CD4-positive, CD25-positive, alpha-beta regulatory T cell (primary cell): Measurements from ENCODE around the gene XPO1. TPM values are rescaled to one million over a fixed set of nuclear protein-coding genes. Genes with fewer than 3 reads are reported as not detected.
"Not testable (repeated sequence)": the region's sequence is repeated elsewhere in the genome, so short reads cannot be mapped to it uniquely, and the experiment has no call there.

Experiments used
- ATAC-seq, 2 donors: fragments of 150-1000 bp; cut with Tn5 transposase; one replicate each; pipeline ENCODE4 v1.10.0; 2021; ENCODE audit warnings: low read depth in 2 of 2, moderate number of reproducible peaks in 2 of 2, moderate library complexity in 1 of 2
- DNase-seq, 3 donors: peaks; one replicate each; pipeline versions ENCODE4 v3.0.0 to v3.0.0-alpha.2; 2012 to 2022; ENCODE audit warnings: mixed read lengths in 1 of 3
- H3K27ac ChIP-seq: one replicate; pipeline ENCODE4 v1.7.0; 2013; ENCODE audit warnings: mild to moderate bottlenecking, low read length; ENCODE audit not compliant: insufficient read depth, poor library complexity, severe bottlenecking
- H3K27me3 ChIP-seq: one replicate; pipeline ENCODE4 v1.7.0; 2013; ENCODE audit warnings: low read length; ENCODE audit not compliant: control insufficient read depth, insufficient read depth
- H3K36me3 ChIP-seq: one replicate; pipeline ENCODE4 v1.7.0; 2013; ENCODE audit warnings: mild to moderate bottlenecking, low read length, moderate library complexity; ENCODE audit not compliant: control insufficient read depth, insufficient read depth
- H3K4me1 ChIP-seq: 2 replicates; pipeline ENCODE4 v1.7.0; 2013; ENCODE audit warnings: mild to moderate bottlenecking, low read length; ENCODE audit not compliant: insufficient read depth, control insufficient read depth, poor library complexity, severe bottlenecking
- H3K4me3 ChIP-seq: one replicate; pipeline ENCODE4 v1.7.0; 2013; ENCODE audit warnings: low read depth, mild to moderate bottlenecking, low read length, moderate library complexity
- H3K9me3 ChIP-seq, 2 experiments: 1 replicate in 1 of 2; 2 replicates in 1 of 2; pipeline ENCODE4 v1.7.0; 2013; ENCODE audit warnings: low read length in 2 of 2, mild to moderate bottlenecking in 1 of 2, moderate library complexity in 1 of 2; ENCODE audit not compliant: control insufficient read depth in 2 of 2
- H3K27ac Mint-ChIP-seq, 3 donors: one replicate each; pipeline ENCODE4 v1.8.0; 2020 to 2022; ENCODE audit warnings: mild to moderate bottlenecking in 3 of 3, mixed read lengths in 3 of 3, moderate library complexity in 2 of 3
- H3K27me3 Mint-ChIP-seq: one replicate; pipeline ENCODE4 v1.8.0; 2022; ENCODE audit warnings: mild to moderate bottlenecking, mixed read lengths
- H3K36me3 Mint-ChIP-seq: one replicate; pipeline ENCODE4 v1.8.0; 2020; ENCODE audit warnings: mixed read lengths
- H3K4me1 Mint-ChIP-seq, 4 donors: one replicate each; pipeline ENCODE4 v1.8.0; 2020 to 2022; ENCODE audit warnings: mixed read lengths in 4 of 4, mild to moderate bottlenecking in 1 of 4
- H3K4me3 Mint-ChIP-seq, 4 donors: one replicate each; pipeline ENCODE4 v1.8.0; 2020 to 2022; ENCODE audit warnings: mild to moderate bottlenecking in 4 of 4, mixed read lengths in 4 of 4, moderate library complexity in 3 of 4
- H3K9me3 Mint-ChIP-seq, 7 donors: one replicate each; pipeline ENCODE4 v1.8.0; 2020 to 2022; ENCODE audit warnings: mixed read lengths in 7 of 7, mild to moderate bottlenecking in 3 of 7, moderate library complexity in 2 of 7
- polyA plus RNA-seq, 4 donors: library from polyadenylated mRNA; unstranded; fragments of 300-500 nt; fragmentation: Illumina TruSeq; gene quantifications; one replicate each; pipeline ENCODE4 v1.2.3, GENCODE V29; 2021
- total RNA-seq: library from RNA; stranded (reverse); gene quantifications from one replicate; pipeline ENCODE4 v1.2.3, GENCODE V29; 2022

The XPO1 gene
- total and polyA plus RNA-seq, 5 donors from 2014 or later = 29.0 to 137 (median 38.4) TPM

- no peaks in the 10 kb centered on the region for H3K4me1 Mint-ChIP-seq
- Histone ChIP-seq H3K9me3 (no peaks in the 10 kb centered on the region), H3K4me1 (no peaks in the 10 kb centered on the region), H3K27ac (no peak overlapping the region), H3K27me3 (no peaks in the 10 kb centered on the region), H3K4me3 (no peak overlapping the region), H3K36me3 (no peaks in the 10 kb centered on the region)
- H3K9me3 Mint-ChIP-seq = peaks cover 0 to 3% (median 0%) of the 10 kb centered on the region in 7 donors
- no peak overlapping the region for H3K4me3 Mint-ChIP-seq
- DNase-seq (no peak), ATAC-seq (no peak)
- no peak overlapping the region for H3K27ac Mint-ChIP-seq
- no peaks in the 10 kb centered on the region for H3K36me3 Mint-ChIP-seq
- H3K27me3 Mint-ChIP-seq = peaks cover 23% of the 10 kb centered on the region
These were observed 24.5 kb upstream of the XPO1 start for GRCh38 chr2:61562615-61563014.

DNA sequence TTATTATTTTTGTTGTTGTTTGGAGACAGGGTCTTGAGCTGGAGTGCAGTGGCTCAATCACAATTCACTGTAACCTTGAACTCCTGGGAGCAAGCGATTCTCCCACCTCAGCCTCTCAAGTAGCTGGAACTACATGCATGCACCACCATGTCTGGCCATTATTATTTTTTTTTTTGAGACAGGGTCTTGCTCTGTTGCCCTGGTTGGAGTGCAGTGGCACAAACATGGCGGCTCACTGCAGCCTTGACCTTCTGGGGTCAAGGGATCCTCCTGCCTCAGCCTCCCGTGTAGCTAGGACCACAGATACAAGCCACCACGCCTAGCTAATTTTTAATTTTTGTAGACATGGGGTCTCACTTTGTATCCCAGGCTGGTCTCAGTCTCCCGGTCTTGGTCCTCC is 20.0 kb upstream of the XPO1 start:
- Histone ChIP-seq H3K4me1 (no peaks in the 10 kb centered on the region), H3K36me3 (no peaks in the 10 kb centered on the region), H3K27me3 (no peaks in the 10 kb centered on the region), H3K4me3 (no peak overlapping the region), H3K9me3 (no peaks in the 10 kb centered on the region), H3K27ac (no peak overlapping the region)
- H3K27ac Mint-ChIP-seq = no peak overlapping the region
- no peak overlapping the region for H3K4me3 Mint-ChIP-seq
- H3K27me3 Mint-ChIP-seq = peaks cover 5% of the 10 kb centered on the region
- no peaks in the 10 kb centered on the region for H3K4me1 Mint-ChIP-seq
- H3K9me3 Mint-ChIP-seq = no peaks in the 10 kb centered on the region
- DNase-seq = no peak
- H3K36me3 Mint-ChIP-seq = no peaks in the 10 kb centered on the region
- ATAC-seq = no peak

DNA sequence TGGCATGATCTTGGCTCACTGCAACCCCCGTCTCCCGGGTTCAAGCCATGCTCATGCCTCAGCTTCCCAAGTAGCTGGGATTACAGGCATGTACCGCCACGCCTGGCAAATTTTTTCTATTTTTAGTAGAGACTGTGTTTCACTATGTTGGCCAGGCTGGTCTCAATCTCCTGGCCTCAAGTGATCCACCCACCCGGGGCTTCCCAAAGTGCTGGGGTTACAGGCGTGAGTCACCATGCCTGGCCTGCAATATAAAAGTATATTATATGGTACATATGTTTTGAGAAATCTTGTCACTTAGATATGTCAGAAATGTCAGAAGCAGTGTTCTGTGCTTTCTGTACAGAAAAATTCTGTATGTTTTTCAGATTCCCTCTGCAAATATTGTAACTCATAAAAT is 19.2 kb upstream of the XPO1 start:
- no peak overlapping the region for H3K27ac ChIP-seq
- H3K27me3 ChIP-seq = no peaks in the 10 kb centered on the region
- no peaks in the 10 kb centered on the region for H3K4me1 Mint-ChIP-seq
- H3K27me3 Mint-ChIP-seq = no peaks in the 10 kb centered on the region
- ATAC-seq = no peak
- H3K4me3 Mint-ChIP-seq = no peak overlapping the region
- H3K36me3 Mint-ChIP-seq = no peaks in the 10 kb centered on the region
- H3K27ac Mint-ChIP-seq = no peak overlapping the region
- no peaks in the 10 kb centered on the region for H3K36me3 ChIP-seq
- no peaks in the 10 kb centered on the region for H3K9me3 ChIP-seq
- DNase-seq = no peak
- H3K9me3 Mint-ChIP-seq = no peaks in the 10 kb centered on the region
- no peak overlapping the region for H3K4me3 ChIP-seq
- H3K4me1 ChIP-seq = no peaks in the 10 kb centered on the region

DNA sequence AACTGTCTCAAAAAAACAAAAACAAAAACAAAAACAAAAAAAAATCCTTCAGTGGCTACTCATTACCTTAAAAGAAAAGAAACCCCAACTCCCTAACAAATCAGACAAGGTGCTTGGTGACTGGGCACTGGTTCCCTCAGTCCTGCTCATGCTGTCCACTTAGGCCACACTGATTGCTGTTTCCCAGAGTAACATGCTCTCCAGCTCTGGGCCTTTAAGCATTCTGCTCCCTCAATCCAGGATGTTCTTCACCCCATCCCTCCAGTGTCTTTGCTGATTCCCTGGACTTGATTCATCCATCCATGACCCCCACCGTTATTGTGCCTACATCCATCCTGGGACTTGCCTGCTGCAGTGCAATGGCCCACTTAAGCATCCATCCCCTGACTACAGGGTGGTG is 16.4 kb upstream of the XPO1 start:
- peaks cover 18% of the 10 kb centered on the region for H3K27me3 Mint-ChIP-seq
- ATAC-seq (no peak), DNase-seq (no peak)
- no peak overlapping the region for H3K4me3 Mint-ChIP-seq
- Histone ChIP-seq H3K36me3 (no peaks in the 10 kb centered on the region), H3K4me3 (no peak overlapping the region), H3K27me3 (no peaks in the 10 kb centered on the region), H3K9me3 (no peaks in the 10 kb centered on the region), H3K4me1 (no peaks in the 10 kb centered on the region), H3K27ac (no peak overlapping the region)
- no peaks in the 10 kb centered on the region for H3K36me3 Mint-ChIP-seq
- H3K27ac Mint-ChIP-seq = no peak overlapping the region
- no peaks in the 10 kb centered on the region for H3K4me1 Mint-ChIP-seq
- H3K9me3 Mint-ChIP-seq = no peaks in the 10 kb centered on the region

- H3K36me3 Mint-ChIP-seq = no peaks in the 10 kb centered on the region
- H3K36me3 ChIP-seq = no peaks in the 10 kb centered on the region
- H3K27me3 ChIP-seq = no peaks in the 10 kb centered on the region
- H3K9me3 ChIP-seq = no peaks in the 10 kb centered on the region
- no peaks in the 10 kb centered on the region for H3K4me1 ChIP-seq
- H3K4me3 Mint-ChIP-seq = no peak overlapping the region
- no peak overlapping the region for H3K27ac ChIP-seq
- DNase-seq = no peak
- no peaks in the 10 kb centered on the region for H3K4me1 Mint-ChIP-seq
- H3K27me3 Mint-ChIP-seq = peaks cover 25% of the 10 kb centered on the region
- H3K27ac Mint-ChIP-seq = no peak overlapping the region
- no peak for ATAC-seq
- no peaks in the 10 kb centered on the region for H3K9me3 Mint-ChIP-seq
- H3K4me3 ChIP-seq = no peak overlapping the region
These were observed 12.4 kb upstream of the XPO1 start for GRCh38 chr2:61550375-61551209.

DNA sequence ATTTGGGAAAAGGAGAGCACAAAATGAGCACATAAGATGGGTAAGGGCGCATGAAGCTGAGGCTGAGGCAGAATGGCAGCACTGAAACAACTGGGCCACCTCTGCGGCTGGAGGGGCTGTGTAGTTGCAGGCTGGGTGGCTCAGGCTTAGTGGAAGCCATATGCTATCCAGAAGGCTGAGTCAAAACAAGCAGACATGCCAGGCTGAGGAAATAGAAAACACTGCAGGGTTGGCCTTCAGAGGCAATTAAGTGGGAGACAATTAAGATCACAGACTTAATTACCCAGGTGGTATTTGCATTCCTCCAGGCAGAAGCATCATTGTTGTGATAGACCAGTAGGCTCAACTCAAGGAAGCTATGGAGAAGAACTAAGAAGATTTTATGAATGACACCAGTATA is 11.4 kb upstream of the XPO1 start:
- H3K36me3 Mint-ChIP-seq = no peaks in the 10 kb centered on the region
- no peaks in the 10 kb centered on the region for H3K36me3 ChIP-seq
- no peaks in the 10 kb centered on the region for H3K9me3 ChIP-seq
- H3K4me3 ChIP-seq = no peak overlapping the region
- H3K27me3 ChIP-seq = no peaks in the 10 kb centered on the region
- H3K4me1 ChIP-seq = no peaks in the 10 kb centered on the region
- no peak overlapping the region for H3K4me3 Mint-ChIP-seq
- no peak overlapping the region for H3K27ac Mint-ChIP-seq
- H3K4me1 Mint-ChIP-seq = no peaks in the 10 kb centered on the region
- DNase-seq (no peak), ATAC-seq (no peak)
- H3K27me3 Mint-ChIP-seq = peaks cover 25% of the 10 kb centered on the region
- no peak overlapping the region for H3K27ac ChIP-seq
- no peaks in the 10 kb centered on the region for H3K9me3 Mint-ChIP-seq

DNA sequence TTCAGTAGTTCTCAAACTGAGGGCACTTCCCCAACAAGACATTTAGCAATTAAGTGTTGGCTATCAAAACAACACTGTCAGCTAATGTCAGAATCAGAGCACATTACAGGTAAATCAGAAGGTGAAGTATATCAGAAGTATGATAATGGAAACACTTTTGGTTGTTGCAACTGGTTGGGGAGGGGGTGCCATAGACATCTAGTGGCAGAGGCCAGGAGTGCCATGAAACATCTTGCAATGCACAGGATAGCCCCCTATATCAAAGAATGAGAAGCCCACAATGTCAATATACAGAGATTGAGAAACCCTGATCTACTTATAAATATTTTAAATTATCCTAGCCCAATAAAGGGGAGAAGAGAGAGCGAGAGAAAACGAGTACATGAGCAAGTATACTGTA is 4.9 kb upstream of the XPO1 start:
- Histone ChIP-seq H3K27me3 (no peaks in the 10 kb centered on the region), H3K9me3 (no peaks in the 10 kb centered on the region), H3K4me3 (no peak overlapping the region), H3K27ac (no peak overlapping the region), H3K4me1 (peaks cover 8% of the 10 kb centered on the region), H3K36me3 (no peaks in the 10 kb centered on the region)
- DNase-seq (no peak), ATAC-seq (no peak)
- peaks cover 14% of the 10 kb centered on the region for H3K27me3 Mint-ChIP-seq
- H3K4me1 Mint-ChIP-seq = peaks cover 0 to 15% (median 9%) of the 10 kb centered on the region in 4 donors
- no peaks in the 10 kb centered on the region for H3K36me3 Mint-ChIP-seq
- H3K9me3 Mint-ChIP-seq = peaks cover 0 to 1% (median 0%) of the 10 kb centered on the region in 7 donors
- H3K4me3 Mint-ChIP-seq = no peak overlapping the region
- no peak overlapping the region for H3K27ac Mint-ChIP-seq

DNA sequence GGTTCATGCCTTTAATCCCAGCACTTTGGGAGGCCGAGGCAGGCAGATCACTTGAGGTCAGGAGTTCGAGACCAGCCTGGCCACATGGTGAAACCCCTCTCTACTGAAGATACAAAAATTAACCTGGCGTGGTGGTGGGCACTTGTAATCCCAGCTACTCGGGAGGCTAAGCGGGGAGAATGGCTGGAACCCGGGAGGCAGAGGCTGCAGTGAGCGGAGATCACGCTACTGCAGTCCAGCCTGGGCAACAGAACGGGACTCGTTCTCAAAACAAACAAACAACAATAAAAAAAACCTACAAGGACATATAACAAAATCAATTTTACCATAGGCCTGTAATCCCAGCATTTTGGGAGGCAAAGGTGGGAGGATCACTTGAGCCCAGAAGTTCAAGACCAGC is 2.0 kb upstream of the XPO1 start:
- not testable (repeated sequence) for H3K9me3 ChIP-seq, H3K9me3 Mint-ChIP-seq, H3K27ac ChIP-seq, H3K36me3 ChIP-seq, DNase-seq, H3K36me3 Mint-ChIP-seq, H3K4me3 Mint-ChIP-seq, H3K27me3 ChIP-seq, ATAC-seq, H3K4me3 ChIP-seq
- H3K27me3 Mint-ChIP-seq = peaks cover 17% of the 10 kb centered on the region
- peaks cover 3 to 32% (median 23%) of the 10 kb centered on the region in 4 donors for H3K4me1 Mint-ChIP-seq
- peak overlapping the region in 2 of 3 donors; percentile 38 to 62 for H3K27ac Mint-ChIP-seq
- peaks cover 18% of the 10 kb centered on the region for H3K4me1 ChIP-seq
